ENCODE measurements around the gene HCLS1. TPM values are rescaled to one million over a fixed set of nuclear protein-coding genes. Genes with fewer than 3 reads are reported as not detected.

The HCLS1 gene
- polyA plus RNA-seq, 1 of the 3 experiments (the other 2 are of a cell fraction): 0.23 TPM

- Histone ChIP-seq H3K4me2 (no peak overlapping the region), H3K9me2 (no peaks in the 10 kb centered on the region), H3K9me3 (no peaks in the 10 kb centered on the region), H2AFZ (ENCODE audit: low read depth) (no peak overlapping the region), H3F3A (replicated peaks; ENCODE audit: insufficient read depth) (no peaks in the 10 kb centered on the region), H3K36me3 (replicated peaks in 1 of 2; ENCODE audit: control insufficient read depth in 1 of 2, insufficient read depth in 2 of 2, low read length in 1 of 2) (peaks cover 66 to 72% of the 10 kb centered on the region in 2 experiments), H4K20me1 (ENCODE audit: insufficient read depth) (no peaks in the 10 kb centered on the region), H3K4me3 (ENCODE audit: low read depth in 2 of 2, low read length in 1 of 2) (no peak overlapping the region), H3K27me3 (ENCODE audit: insufficient read depth) (no peaks in the 10 kb centered on the region), H3K9ac (no peak overlapping the region), H3K79me2 (ENCODE audit: insufficient read depth) (no peaks in the 10 kb centered on the region), H3K27ac (ENCODE audit: low read depth in 2 of 2, low read length in 1 of 2) (no peak overlapping the region), H3K4me1 (ENCODE audit: control insufficient read depth in 1 of 2, insufficient read depth in 2 of 2, low read depth in 1 of 2, low read length in 1 of 2) (no peaks in the 10 kb centered on the region)
- ChIA-PET CTCF (no interaction called here), POLR2A (no interaction called here)
- no peak for TF ChIP-seq ELF1 (IDR thresholded peaks at IDR 0.05)
- TF ChIP-seq IRF3 (IDR thresholded peaks at IDR 0.05; ENCODE audit: low read depth, low read length): no peak
- no peak for TF ChIP-seq USF2 (IDR thresholded peaks at IDR 0.05; ENCODE audit: borderline replicate concordance, low read depth, low read length)
- TF ChIP-seq NFIC (IDR thresholded peaks at IDR 0.05; ENCODE audit: borderline replicate concordance): no peak
- TF ChIP-seq MEF2A (IDR thresholded peaks at IDR 0.05; ENCODE audit: borderline replicate concordance, low read depth): no peak
- no peak for TF ChIP-seq RXRA (IDR thresholded peaks at IDR 0.05; ENCODE audit: borderline replicate concordance, low read depth)
- TF ChIP-seq FOXJ3 (CRISPR knock-in tag; IDR thresholded peaks at IDR 0.05): no peak
- no peak for TF ChIP-seq PBX3 (IDR thresholded peaks at IDR 0.05)
- no peak for TF ChIP-seq JUND (IDR thresholded peaks at IDR 0.05)
- no peak for TF ChIP-seq MAX (IDR thresholded peaks at IDR 0.05; ENCODE audit: low read depth)
- TF ChIP-seq REST (IDR thresholded peaks at IDR 0.05; ENCODE audit: low read depth, low read length): no peak
- TF ChIP-seq GATA2 (CRISPR knock-in tag; IDR thresholded peaks at IDR 0.05): no peak
- no peak for TF ChIP-seq POLR2AphosphoS5 (IDR thresholded peaks at IDR 0.05; ENCODE audit: low read depth, low read length)
- TF ChIP-seq GABPA (IDR thresholded peaks at IDR 0.05; ENCODE audit: low read depth): no peak
- TF ChIP-seq ZBTB33 (IDR thresholded peaks at IDR 0.05; ENCODE audit: borderline replicate concordance, low read depth): no peak
- TF ChIP-seq NRF1 (IDR thresholded peaks at IDR 0.05; ENCODE audit: low read depth, low read length): no peak
- TF ChIP-seq RAD21 (IDR thresholded peaks at IDR 0.05; ENCODE audit: low read length): no peak
- no peak for TF ChIP-seq EZH2phosphoT487 (IDR thresholded peaks at IDR 0.05; ENCODE audit: borderline replicate concordance, low read depth)
- no peak for TF ChIP-seq RFX5 (IDR thresholded peaks at IDR 0.05; ENCODE audit: low read length)
- no peak for DNase-seq
These were observed 10.0 kb upstream of the HCLS1 start for GRCh38 chr3:121670676-121671075.
